WERI-Rb-1 (cell line): ENCODE results near the gene SPOCD1.

Experiments
- DNase-seq: peaks from one replicate; pipeline ENCODE4 v3.0.0-alpha.2; 2020
- H3K27ac ChIP-seq: fragments of 250-450 bp; sonication (Bioruptor Pico); 2 replicates; pipeline ENCODE4 v1.5.1; 2020; ENCODE audit warnings: mild to moderate bottlenecking, moderate library complexity
- H3K27me3 ChIP-seq: fragments of 250-450 bp; sonication (Bioruptor Pico); 2 replicates; pipeline ENCODE4 v1.5.1; 2021; ENCODE audit warnings: mild to moderate bottlenecking, low read depth, moderate library complexity; ENCODE audit not compliant: insufficient read depth, severe bottlenecking
- H3K36me3 ChIP-seq: fragments of 250-450 bp; sonication (Bioruptor Pico); 2 replicates; pipeline ENCODE4 v1.5.1; 2020; ENCODE audit warnings: mild to moderate bottlenecking, moderate library complexity
- H3K4me3 ChIP-seq: 2 replicates; pipeline ENCODE4 v1.5.1; 2011; ENCODE audit warnings: low read depth, mild to moderate bottlenecking, control low read depth, low read length
- H3K9me3 ChIP-seq: fragments of 250-450 bp; sonication (Bioruptor Pico); 2 replicates; pipeline ENCODE4 v1.5.1; 2021; ENCODE audit warnings: mild to moderate bottlenecking, moderate library complexity; ENCODE audit not compliant: severe bottlenecking
- TF ChIP-seq, protein P1 (sequence below): IDR thresholded peaks from 2 replicates; pipeline ENCODE4 v1.5.1; 2011; ENCODE audit warnings: low read depth, mild to moderate bottlenecking, control low read depth, inconsistent platforms, low read length

The SPOCD1 gene

DNA sequence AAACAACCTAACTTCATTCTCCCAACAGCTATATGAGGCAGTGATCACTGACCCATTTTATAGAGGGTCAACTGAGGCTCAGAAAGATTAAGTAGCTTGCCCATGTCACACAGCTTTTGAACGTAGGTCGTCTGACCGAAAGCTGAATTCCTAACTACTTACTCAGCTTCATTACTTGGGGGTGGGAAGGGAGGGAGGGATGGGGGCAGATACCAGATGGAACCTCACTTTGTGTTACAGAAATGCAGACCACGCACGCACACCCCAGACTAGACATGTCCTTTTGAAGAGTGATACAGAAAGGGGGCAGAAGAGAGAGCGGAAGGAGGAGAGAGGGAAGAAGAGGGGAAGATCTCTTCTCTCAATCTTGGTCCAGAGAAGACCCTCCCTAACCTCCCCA is 53.9 kb downstream of the SPOCD1 start:
- Histone ChIP-seq H3K36me3 (peaks cover 5% of the 10 kb centered on the region), H3K27ac (no peak overlapping the region), H3K4me3 (no peak overlapping the region), H3K27me3 (no peaks in the 10 kb centered on the region), H3K9me3 (no peaks in the 10 kb centered on the region)
- no peak for DNase-seq
- TF ChIP-seq, protein P1, sequence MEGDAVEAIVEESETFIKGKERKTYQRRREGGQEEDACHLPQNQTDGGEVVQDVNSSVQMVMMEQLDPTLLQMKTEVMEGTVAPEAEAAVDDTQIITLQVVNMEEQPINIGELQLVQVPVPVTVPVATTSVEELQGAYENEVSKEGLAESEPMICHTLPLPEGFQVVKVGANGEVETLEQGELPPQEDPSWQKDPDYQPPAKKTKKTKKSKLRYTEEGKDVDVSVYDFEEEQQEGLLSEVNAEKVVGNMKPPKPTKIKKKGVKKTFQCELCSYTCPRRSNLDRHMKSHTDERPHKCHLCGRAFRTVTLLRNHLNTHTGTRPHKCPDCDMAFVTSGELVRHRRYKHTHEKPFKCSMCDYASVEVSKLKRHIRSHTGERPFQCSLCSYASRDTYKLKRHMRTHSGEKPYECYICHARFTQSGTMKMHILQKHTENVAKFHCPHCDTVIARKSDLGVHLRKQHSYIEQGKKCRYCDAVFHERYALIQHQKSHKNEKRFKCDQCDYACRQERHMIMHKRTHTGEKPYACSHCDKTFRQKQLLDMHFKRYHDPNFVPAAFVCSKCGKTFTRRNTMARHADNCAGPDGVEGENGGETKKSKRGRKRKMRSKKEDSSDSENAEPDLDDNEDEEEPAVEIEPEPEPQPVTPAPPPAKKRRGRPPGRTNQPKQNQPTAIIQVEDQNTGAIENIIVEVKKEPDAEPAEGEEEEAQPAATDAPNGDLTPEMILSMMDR, result no peak

DNA sequence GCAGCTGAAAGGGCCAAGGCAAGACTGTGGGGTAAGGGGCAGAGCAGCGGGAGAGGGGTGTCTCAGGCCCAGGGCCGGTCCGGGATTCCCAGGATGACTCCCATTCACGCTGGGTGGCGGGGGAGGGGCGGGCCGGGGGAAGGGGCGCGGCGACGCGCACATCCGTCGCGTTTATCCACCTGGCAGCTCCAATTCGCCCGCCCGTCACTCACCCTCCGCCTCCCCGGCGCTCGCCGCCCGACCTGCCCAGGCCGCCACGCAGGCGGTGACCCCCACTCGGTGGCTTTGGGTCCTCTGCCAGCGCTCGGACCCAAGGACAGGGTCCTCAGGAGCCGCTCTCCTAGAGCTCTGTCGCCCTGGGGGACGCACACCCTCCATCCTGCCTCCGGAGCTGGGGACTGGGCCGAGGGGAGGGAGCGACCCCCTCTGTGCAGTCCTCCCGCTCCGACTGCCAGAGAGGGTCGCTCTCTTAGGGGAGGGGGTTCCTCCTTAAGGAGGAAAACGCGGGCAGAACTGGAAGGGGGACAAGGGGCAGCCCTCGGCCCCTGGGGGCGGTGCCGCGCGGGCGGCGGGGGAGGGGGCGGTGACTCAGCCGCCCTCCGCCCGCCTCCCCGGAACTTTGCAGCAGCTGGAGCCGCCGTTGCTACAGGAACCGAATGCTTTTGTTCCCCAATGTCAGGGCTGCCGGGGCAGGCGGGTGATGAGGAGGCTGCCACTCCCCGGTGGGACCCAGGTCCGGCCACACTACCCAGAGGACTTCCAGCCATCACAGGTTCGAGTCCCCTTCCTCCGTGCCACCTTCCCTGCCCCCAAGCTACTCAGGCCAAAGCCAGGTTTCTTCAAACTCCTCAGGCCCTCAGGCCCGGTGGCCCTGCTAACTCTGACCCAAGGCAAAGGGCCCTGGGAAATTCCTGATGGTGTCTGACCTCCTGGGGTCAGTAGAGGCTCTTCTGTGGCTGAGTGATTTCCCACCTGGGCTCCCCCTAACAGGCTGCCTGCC is 55.1 kb downstream of the SPOCD1 start:
- H3K36me3 ChIP-seq, result peaks cover 15% of the 10 kb centered on the region
- no peaks in the 10 kb centered on the region for H3K9me3 ChIP-seq
- peak; percentile 64 for DNase-seq
- peak overlapping the region; percentile 73 for H3K27ac ChIP-seq
- peak overlapping the region; percentile 64 for H3K4me3 ChIP-seq
- TF ChIP-seq, protein P1, result no peak
- H3K27me3 ChIP-seq, result no peaks in the 10 kb centered on the region

DNA sequence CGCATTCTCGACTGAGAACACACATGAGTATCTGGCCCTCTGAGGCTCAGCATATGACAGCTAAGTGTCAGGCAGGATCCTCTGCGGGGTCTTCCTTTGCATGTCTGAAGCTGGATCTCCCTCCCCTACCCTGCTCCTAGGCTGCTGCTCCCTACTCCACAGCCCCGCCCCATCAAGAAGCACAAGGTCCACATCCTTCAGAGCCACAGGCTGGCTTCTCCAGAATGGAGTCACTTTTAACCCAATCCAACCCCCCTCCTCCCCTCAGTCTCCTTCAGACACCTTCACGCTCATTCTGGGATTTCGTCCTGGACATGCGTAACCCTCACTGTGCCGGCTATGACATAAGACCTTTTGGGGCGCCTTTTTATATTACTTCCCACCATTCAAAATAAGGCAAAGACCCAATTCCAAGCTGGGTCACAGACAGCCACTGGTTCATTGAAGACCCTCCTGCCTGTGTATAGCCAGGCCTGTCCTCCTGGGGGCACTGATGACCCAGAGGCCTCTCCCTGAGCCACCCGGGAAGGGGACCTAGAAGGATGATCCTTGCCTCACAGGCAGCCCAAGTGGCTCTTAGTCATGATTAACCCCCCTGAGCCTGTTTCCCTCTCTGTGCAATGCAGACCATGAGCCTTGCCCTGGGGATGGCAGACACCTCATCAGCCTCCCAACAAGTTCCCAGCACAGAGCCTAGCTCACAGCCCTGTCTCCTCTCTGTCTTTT is 56.4 kb downstream of the SPOCD1 start:
- H3K4me3 ChIP-seq, result no peak overlapping the region
- no peaks in the 10 kb centered on the region for H3K9me3 ChIP-seq
- no peak overlapping the region for H3K27ac ChIP-seq
- peaks cover 15% of the 10 kb centered on the region for H3K36me3 ChIP-seq
- DNase-seq, result peak; percentile 49
- no peaks in the 10 kb centered on the region for H3K27me3 ChIP-seq
- TF ChIP-seq, protein P1, result no peak

DNA sequence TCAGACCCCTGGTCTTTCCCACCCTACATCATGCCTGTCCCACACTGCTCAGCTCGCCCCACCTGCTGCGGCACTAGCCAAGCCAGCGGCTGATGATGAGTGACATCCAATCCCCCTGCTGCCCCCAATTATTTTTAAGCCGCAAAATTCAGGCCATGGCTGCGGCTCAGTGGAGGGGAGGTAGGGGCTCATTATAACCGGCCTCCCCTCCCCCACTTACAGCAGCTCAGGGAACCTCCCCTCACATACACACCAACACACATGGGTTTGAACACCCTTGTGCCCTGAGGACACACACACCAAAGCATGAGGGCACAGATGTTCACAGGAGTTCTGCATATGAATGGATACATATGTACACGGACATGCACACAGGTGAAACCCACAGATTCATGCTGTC is 57.0 kb downstream of the SPOCD1 start:
- Histone ChIP-seq H3K9me3 (no peaks in the 10 kb centered on the region), H3K27me3 (no peaks in the 10 kb centered on the region), H3K36me3 (peaks cover 15% of the 10 kb centered on the region), H3K4me3 (no peak overlapping the region), H3K27ac (no peak overlapping the region)
- DNase-seq, result no peak
- TF ChIP-seq, protein P1, result no peak

DNA sequence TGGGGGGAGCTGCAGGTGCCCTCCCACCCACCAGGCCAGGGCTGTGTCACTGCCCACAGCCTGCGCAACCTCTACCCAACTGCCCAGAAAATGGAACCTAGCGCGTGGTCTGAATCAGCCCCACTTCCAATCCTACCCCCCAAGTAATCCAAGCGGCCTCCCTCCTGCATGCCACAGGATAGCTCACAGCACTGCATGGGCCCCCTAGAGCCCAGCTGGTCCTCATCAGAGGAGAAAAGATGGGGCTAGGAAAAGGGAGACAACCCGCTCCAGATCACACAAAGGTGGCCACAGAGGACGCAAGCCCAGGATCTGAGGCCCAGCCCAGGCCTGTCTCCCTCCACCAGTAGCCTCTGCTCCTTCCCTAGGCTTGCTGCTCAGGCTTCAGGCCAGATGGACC is 57.8 kb downstream of the SPOCD1 start:
- no peak for DNase-seq
- no peaks in the 10 kb centered on the region for H3K9me3 ChIP-seq
- TF ChIP-seq, protein P1, result no peak
- H3K27me3 ChIP-seq, result no peaks in the 10 kb centered on the region
- no peak overlapping the region for H3K4me3 ChIP-seq
- H3K36me3 ChIP-seq, result peaks cover 15% of the 10 kb centered on the region
- H3K27ac ChIP-seq, result no peak overlapping the region
